Nephron progenitor cell (in vitro differentiated cells): ENCODE results near the gene ZNF365.

ENCODE experiments used
- DNase-seq: peaks from one replicate; pipeline ENCODE4 v3.0.0; 2021
- H3K27ac Mint-ChIP-seq: 2 replicates; pipeline ENCODE4 v1.8.0; 2021; ENCODE audit warnings: mild to moderate bottlenecking, moderate library complexity, mixed read lengths
- H3K27me3 Mint-ChIP-seq: 2 replicates; pipeline ENCODE4 v1.8.0; 2021; ENCODE audit warnings: mild to moderate bottlenecking, low read depth, mixed read lengths; ENCODE audit not compliant: poor library complexity
- H3K36me3 Mint-ChIP-seq: 2 replicates; pipeline ENCODE4 v1.8.0; 2021; ENCODE audit warnings: low read depth, mixed read lengths
- H3K4me1 Mint-ChIP-seq: 2 replicates; pipeline ENCODE4 v1.8.0; 2021; ENCODE audit warnings: mixed read lengths
- H3K4me3 Mint-ChIP-seq: 2 replicates; pipeline ENCODE4 v1.8.0; 2021; ENCODE audit warnings: mild to moderate bottlenecking, moderate library complexity, mixed read lengths
- H3K9me3 Mint-ChIP-seq: 2 replicates; pipeline ENCODE4 v1.8.0; 2021; ENCODE audit warnings: mild to moderate bottlenecking, moderate library complexity, mixed read lengths
- TF ChIP-seq, protein P1 (sequence below): fragments of 200-600 bp; sonication (generic); IDR thresholded peaks from 2 replicates; pipeline ENCODE4 v1.5.0; 2021; ENCODE audit warnings: antibody characterized with exemption

ZNF365 gene

DNA sequence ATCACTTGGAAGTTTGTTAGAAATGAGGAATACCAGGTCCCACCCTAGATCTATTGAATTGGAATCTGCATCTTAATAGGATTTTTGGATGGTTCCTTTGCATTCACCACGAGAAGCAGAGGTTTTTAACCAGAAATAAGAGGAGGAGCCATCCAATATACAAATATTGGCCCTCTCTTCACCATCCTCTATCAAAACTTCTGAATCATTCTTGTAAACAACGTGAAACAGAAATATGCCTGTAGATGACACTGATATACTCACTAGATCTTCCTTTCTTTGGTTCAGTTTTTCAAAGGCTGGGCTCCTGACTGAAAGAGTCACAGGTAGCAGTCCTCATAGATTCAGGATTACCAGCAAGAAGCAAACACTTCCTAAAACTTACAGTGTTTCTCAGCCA lies 39.5 kb downstream of the ZNF365 start:
- no peak for DNase-seq
- H3K27me3 Mint-ChIP-seq, result peaks cover 5% of the 10 kb centered on the region
- TF ChIP-seq, protein P1, sequence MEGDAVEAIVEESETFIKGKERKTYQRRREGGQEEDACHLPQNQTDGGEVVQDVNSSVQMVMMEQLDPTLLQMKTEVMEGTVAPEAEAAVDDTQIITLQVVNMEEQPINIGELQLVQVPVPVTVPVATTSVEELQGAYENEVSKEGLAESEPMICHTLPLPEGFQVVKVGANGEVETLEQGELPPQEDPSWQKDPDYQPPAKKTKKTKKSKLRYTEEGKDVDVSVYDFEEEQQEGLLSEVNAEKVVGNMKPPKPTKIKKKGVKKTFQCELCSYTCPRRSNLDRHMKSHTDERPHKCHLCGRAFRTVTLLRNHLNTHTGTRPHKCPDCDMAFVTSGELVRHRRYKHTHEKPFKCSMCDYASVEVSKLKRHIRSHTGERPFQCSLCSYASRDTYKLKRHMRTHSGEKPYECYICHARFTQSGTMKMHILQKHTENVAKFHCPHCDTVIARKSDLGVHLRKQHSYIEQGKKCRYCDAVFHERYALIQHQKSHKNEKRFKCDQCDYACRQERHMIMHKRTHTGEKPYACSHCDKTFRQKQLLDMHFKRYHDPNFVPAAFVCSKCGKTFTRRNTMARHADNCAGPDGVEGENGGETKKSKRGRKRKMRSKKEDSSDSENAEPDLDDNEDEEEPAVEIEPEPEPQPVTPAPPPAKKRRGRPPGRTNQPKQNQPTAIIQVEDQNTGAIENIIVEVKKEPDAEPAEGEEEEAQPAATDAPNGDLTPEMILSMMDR, result no peak
- H3K9me3 Mint-ChIP-seq, result peaks cover 23% of the 10 kb centered on the region
- H3K36me3 Mint-ChIP-seq, result no peaks in the 10 kb centered on the region
- H3K4me3 Mint-ChIP-seq, result no peak overlapping the region
- H3K4me1 Mint-ChIP-seq, result no peaks in the 10 kb centered on the region
- no peak overlapping the region for H3K27ac Mint-ChIP-seq

DNA sequence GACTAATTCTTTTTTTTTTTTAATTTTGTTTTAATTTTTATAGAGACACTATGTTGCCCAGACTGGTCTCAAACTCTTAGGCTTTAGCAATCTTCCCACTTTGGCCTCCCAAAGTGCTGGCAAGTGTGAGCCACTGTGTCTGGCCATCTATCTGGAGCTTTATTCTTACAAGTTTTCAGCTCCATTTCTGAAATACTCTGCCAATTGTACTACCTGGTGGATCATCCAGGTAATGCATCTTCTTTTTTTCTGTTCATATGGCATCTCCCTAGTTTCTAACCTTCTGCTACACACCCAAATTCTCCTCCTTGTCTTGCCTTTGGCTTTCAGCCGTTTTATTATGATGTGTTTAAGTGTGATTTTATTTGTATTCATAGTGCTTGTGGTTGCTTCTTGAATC lies 40.2 kb downstream of the ZNF365 start:
- DNase-seq, result no peak
- Mint-ChIP-seq H3K27ac (no peak overlapping the region), H3K4me3 (no peak overlapping the region), H3K4me1 (no peaks in the 10 kb centered on the region), H3K9me3 (peaks cover 23% of the 10 kb centered on the region), H3K36me3 (no peaks in the 10 kb centered on the region), H3K27me3 (peaks cover 8% of the 10 kb centered on the region)
- TF ChIP-seq, protein P1, result no peak

DNA sequence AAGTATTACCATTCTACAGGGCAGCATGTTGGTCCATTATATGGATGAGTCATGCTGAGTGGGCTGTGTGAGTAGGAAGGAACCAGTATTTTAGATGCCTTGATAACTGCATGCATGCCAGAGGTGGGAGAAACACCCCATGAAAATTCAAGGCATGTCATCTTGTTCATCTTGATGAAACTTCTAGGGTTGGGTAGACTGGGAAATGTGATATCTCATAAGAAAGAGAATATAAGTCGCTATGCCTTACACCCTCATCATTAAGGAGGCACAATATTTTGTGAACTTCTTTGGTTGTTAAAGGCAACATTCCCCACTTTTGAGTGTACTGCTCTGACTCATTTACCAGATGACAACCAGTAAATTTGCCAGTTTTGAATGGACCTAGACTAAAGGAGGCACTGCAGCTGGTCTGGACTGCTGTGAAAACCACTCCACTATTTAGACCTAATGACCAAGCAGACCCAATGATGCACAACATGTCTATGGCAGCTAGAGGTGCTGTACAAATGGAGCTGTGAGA lies 48.0 kb downstream of the ZNF365 start:
- Mint-ChIP-seq H3K4me1 (no peaks in the 10 kb centered on the region), H3K27me3 (peaks cover 16% of the 10 kb centered on the region), H3K9me3 (no peaks in the 10 kb centered on the region), H3K27ac (no peak overlapping the region), H3K4me3 (no peak overlapping the region), H3K36me3 (no peaks in the 10 kb centered on the region)
- no peak for DNase-seq
- TF ChIP-seq, protein P1, result no peak

DNA sequence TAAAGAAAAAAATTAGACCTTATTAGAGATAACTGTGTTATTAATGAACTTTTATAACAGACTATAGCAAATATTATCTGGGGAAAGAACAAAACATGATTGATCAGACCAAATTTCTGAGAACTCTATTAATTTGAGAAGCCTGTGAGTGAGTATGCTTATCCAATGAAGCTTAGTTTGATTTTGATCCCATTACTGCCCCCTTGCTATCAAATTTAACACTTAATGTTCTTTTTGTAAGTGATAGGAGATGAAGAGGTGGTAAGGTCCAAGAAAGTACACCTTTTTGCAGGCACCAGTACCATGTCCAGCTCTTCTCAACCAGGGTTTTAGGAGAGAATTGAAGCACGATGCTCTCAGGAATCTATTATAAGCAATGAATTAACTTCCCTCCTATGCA lies 49.9 kb downstream of the ZNF365 start:
- Mint-ChIP-seq H3K27ac (no peak overlapping the region), H3K36me3 (no peaks in the 10 kb centered on the region), H3K4me1 (no peaks in the 10 kb centered on the region), H3K27me3 (peaks cover 8% of the 10 kb centered on the region), H3K9me3 (peaks cover 5% of the 10 kb centered on the region), H3K4me3 (no peak overlapping the region)
- no peak for DNase-seq
- TF ChIP-seq, protein P1, result no peak

DNA sequence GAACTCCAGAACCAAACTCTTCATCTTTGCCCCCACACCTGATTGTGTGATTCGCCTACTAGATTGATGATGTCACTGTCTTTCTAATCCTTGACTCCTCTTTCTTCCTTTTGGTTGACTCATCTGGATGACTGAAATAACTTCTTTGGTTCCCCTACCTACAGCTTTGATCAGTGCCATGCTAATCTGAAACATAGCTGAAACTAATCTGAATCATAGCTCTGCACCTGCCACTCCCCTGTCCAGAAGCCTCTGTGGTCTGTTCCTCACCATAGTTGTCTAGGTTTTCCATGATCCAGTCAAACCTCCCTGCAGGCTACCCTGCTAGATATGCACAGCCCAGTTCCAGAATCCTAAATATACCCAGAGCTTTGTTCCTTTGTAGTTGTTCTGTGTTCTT lies 51.9 kb downstream of the ZNF365 start:
- Mint-ChIP-seq H3K36me3 (no peaks in the 10 kb centered on the region), H3K27ac (no peak overlapping the region), H3K4me1 (no peaks in the 10 kb centered on the region), H3K27me3 (peaks cover 8% of the 10 kb centered on the region), H3K4me3 (no peak overlapping the region), H3K9me3 (peaks cover 5% of the 10 kb centered on the region)
- TF ChIP-seq, protein P1, result no peak
- no peak for DNase-seq

DNA sequence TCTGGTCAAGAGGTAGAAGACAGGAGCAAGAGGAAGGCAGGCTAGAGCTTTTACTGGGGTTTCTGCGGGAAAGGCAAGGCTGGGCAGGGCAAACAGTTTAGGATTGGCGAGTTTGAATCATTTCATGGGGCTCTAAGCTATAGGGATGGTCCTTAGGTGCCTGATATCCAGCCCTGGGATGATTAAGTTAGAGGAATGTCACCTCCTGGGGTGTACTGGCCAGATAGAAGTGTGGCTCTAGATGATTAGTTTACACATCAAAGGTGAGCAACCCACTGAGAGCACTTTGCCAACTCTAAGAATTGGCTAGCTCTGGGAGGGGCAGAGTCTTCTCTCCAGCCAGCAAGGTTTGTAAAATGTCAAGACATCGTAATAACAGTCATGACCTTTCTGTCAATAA lies 52.4 kb downstream of the ZNF365 start:
- Mint-ChIP-seq H3K4me1 (no peaks in the 10 kb centered on the region), H3K27me3 (peaks cover 8% of the 10 kb centered on the region), H3K27ac (no peak overlapping the region), H3K9me3 (peaks cover 5% of the 10 kb centered on the region), H3K4me3 (no peak overlapping the region), H3K36me3 (no peaks in the 10 kb centered on the region)
- TF ChIP-seq, protein P1, result no peak
- DNase-seq, result no peak
